Measurements from ENCODE around the gene HERC3.

DNA sequence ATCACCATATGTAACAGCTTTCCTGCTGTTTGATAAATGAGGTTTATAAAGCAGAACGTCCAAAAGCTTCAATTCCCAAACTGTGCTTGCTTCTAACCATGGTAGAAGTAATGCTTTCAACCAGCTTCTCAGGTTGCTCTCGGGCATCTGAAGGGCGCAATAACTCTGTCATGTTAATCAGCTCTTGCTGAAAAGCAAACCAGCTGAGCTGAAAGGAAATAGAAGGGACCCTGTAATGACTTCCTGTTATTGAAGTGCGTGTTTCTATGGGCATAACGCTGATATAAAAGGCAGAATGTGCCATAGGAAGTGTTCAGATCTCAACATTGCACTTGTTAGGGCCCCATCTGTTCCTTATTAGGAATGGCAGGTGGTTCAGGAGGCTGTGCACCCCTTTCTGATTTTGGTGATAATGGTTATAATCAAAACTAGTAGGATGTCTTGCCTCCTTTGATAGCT lies 21.2 kb downstream of the HERC3 start:
- no peak for TF ChIP-seq SP1 (IDR thresholded peaks at IDR 0.05)
- TF ChIP-seq SP1 (CRISPR knock-in tag; IDR thresholded peaks at IDR 0.05) = no peak
- TF ChIP-seq SP140L (CRISPR knock-in tag; IDR thresholded peaks at IDR 0.05; ENCODE audit: borderline replicate concordance) = no peak
- no peak for TF ChIP-seq ZNF121 (CRISPR knock-in tag; IDR thresholded peaks at IDR 0.05)
- no peak for TF ChIP-seq MYC (CRISPR knock-in tag; IDR thresholded peaks at IDR 0.05; ENCODE audit: borderline replicate concordance)
- TF ChIP-seq, protein P1, sequence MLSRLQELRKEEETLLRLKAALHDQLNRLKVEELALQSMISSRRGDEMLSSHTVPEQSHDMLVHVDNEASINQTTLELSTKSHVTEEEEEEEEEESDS (CRISPR knock-in tag; IDR thresholded peaks at IDR 0.05; ENCODE audit: borderline replicate concordance) = no peak
- no peak for TF ChIP-seq SUZ12 (IDR thresholded peaks at IDR 0.05; ENCODE audit: low read depth, low read length)
- TF ChIP-seq ZNF274 (CRISPR knock-in tag; IDR thresholded peaks at IDR 0.05) = no peak
- TF ChIP-seq TEAD2 (CRISPR knock-in tag; IDR thresholded peaks at IDR 0.05) = no peak
- no peak for TF ChIP-seq NR2C2 (CRISPR knock-in tag; IDR thresholded peaks at IDR 0.05; ENCODE audit: borderline replicate concordance)
- no peak for TF ChIP-seq MTF2 (CRISPR knock-in tag; IDR thresholded peaks at IDR 0.05; ENCODE audit: borderline replicate concordance)
- no peak for TF ChIP-seq REL (CRISPR knock-in tag; conservative IDR thresholded peaks at IDR 0.05)
- no peak for TF ChIP-seq RBM39 (IDR thresholded peaks at IDR 0.05; ENCODE audit: low read depth, low read length, poor library complexity, severe bottlenecking)
